ENCODE measurements around the gene PLCL1. TPM values are rescaled to one million over a fixed set of nuclear protein-coding genes. Genes with fewer than 3 reads are reported as not detected.

The PLCL1 gene
- total and polyA plus RNA-seq, 12 donors: 1.6 to 24.0 (median 4.9) TPM

GRCh38 chr2:197914778-197915177 is 110.4 kb downstream of the PLCL1 start:
- TF ChIP-seq POLR2A (IDR thresholded peaks at IDR 0.05) (no peak), CTCF (IDR thresholded peaks at IDR 0.05) (no peak)
- no peak overlapping the region for H3K4me3 ChIP-seq
- H3K9me3 ChIP-seq (replicated peaks in 1 of 3): no peaks in the 10 kb centered on the region
- H3K4me1 ChIP-seq (replicated peaks in 1 of 2): peaks cover 4 to 7% of the 10 kb centered on the region in 2 donors
- intact Hi-C loops (cut with DNase I): no loop called here
- 53 to 63% (median 62%) methylated on average over 2 of the region's 2 CpGs for WGBS, 4 donors
- H3K36me3 ChIP-seq (replicated peaks in 1 of 2): no peaks in the 10 kb centered on the region
- no peaks in the 10 kb centered on the region for H3K27me3 ChIP-seq
- no peak for DNase-seq
- H3K27ac ChIP-seq: no peak overlapping the region

- peaks cover 7% of the 10 kb centered on the region in 2 donors for H3K4me1 ChIP-seq (replicated peaks in 1 of 2)
- H3K36me3 ChIP-seq (replicated peaks in 1 of 2): no peaks in the 10 kb centered on the region
- 63 to 77% (median 74%) methylated on average over 3 of the region's 3 CpGs for WGBS, 4 donors
- H3K27me3 ChIP-seq: no peaks in the 10 kb centered on the region
- no peak for DNase-seq
- intact Hi-C loops (cut with DNase I): no loop called here
- H3K9me3 ChIP-seq (replicated peaks in 1 of 3): no peaks in the 10 kb centered on the region
- no peak overlapping the region for H3K27ac ChIP-seq
- H3K4me3 ChIP-seq: no peak overlapping the region
- no peak for TF ChIP-seq POLR2A (IDR thresholded peaks at IDR 0.05)
- TF ChIP-seq CTCF (IDR thresholded peaks at IDR 0.05): no peak
Measured at GRCh38 chr2:197915548-197916265, 111.3 kb downstream of the PLCL1 start.

GRCh38 chr2:197919487-197919886 is 115.1 kb downstream of the PLCL1 start:
- Histone ChIP-seq H3K27ac (peak overlapping the region in 1 of 5 donors; percentile 10), H3K9me3 (replicated peaks in 1 of 3) (no peaks in the 10 kb centered on the region), H3K4me1 (replicated peaks in 1 of 2) (peaks cover 7% of the 10 kb centered on the region in 2 donors), H3K4me3 (no peak overlapping the region), H3K27me3 (no peaks in the 10 kb centered on the region), H3K36me3 (replicated peaks in 1 of 2) (no peaks in the 10 kb centered on the region)
- TF ChIP-seq POLR2A (IDR thresholded peaks at IDR 0.05): no peak
- no peak for TF ChIP-seq CTCF (IDR thresholded peaks at IDR 0.05)
- intact Hi-C loops (cut with DNase I): no loop called here
- DNase-seq: no peak

- no peak for DNase-seq
- intact Hi-C loops (cut with DNase I): no loop called here
- Histone ChIP-seq H3K36me3 (replicated peaks in 1 of 2) (no peaks in the 10 kb centered on the region), H3K27me3 (no peaks in the 10 kb centered on the region), H3K27ac (no peak overlapping the region), H3K9me3 (replicated peaks in 1 of 3) (no peaks in the 10 kb centered on the region), H3K4me3 (no peak overlapping the region), H3K4me1 (replicated peaks in 1 of 2) (peaks cover 3 to 7% of the 10 kb centered on the region in 2 donors)
- TF ChIP-seq CTCF (IDR thresholded peaks at IDR 0.05) (no peak), POLR2A (IDR thresholded peaks at IDR 0.05) (no peak)
- WGBS, 4 donors: 70 to 87% (median 81%) methylated on average over 1 of the region's 1 CpG
Measured at GRCh38 chr2:197920088-197920487, 115.7 kb downstream of the PLCL1 start.

All from adrenal gland (tissue), 12 donors.